Kidney (tissue), 14 donors: ENCODE measurements around the gene ZFP57. TPM values are rescaled to one million over a fixed set of nuclear protein-coding genes. Genes with fewer than 3 reads are reported as not detected.
A peak's percentile ranks its signal among the peaks of the same experiment; 100 is the strongest.

ENCODE experiments used
- DNase-seq, 5 donors: peaks; one replicate each; pipeline ENCODE4 v3.0.0-alpha.2; 2013 to 2020
- FAIRE-seq: peaks from 2 replicates; lab custom pipeline; 2012; peaks lifted over from hg19 to GRCh38; lab: Jason Lieb, UNC
- H3K27ac ChIP-seq, 2 donors: one replicate each; pipeline ENCODE4 v1.7.0; 2013; ENCODE audit warnings: low read depth in 2 of 2, low read length in 2 of 2, inconsistent platforms in 1 of 2
- H3K27me3 ChIP-seq: one replicate; pipeline ENCODE4 v1.7.1; 2013; ENCODE audit warnings: low read length, inconsistent platforms; ENCODE audit not compliant: control insufficient read depth, insufficient read depth
- H3K36me3 ChIP-seq, 3 donors: one replicate each; pipeline versions ENCODE4 v1.7.0 to v1.7.1; 2013; ENCODE audit warnings: low read length in 3 of 3, control low read depth in 1 of 3, inconsistent platforms in 1 of 3; ENCODE audit not compliant: insufficient read depth in 3 of 3, control insufficient read depth in 2 of 3
- H3K4me1 ChIP-seq, 3 donors: one replicate each; pipeline versions ENCODE4 v1.7.0 to v1.7.1; 2013; ENCODE audit warnings: low read length in 3 of 3, inconsistent platforms in 1 of 3, low read depth in 1 of 3; ENCODE audit not compliant: control insufficient read depth in 2 of 3, insufficient read depth in 2 of 3
- H3K4me3 ChIP-seq, 3 donors: one replicate each; pipeline versions ENCODE4 v1.7.0 to v1.8.1; 2013; ENCODE audit warnings: low read length in 3 of 3, control low read depth in 1 of 3, inconsistent platforms in 1 of 3
- H3K9ac ChIP-seq, 3 donors: one replicate each; pipeline versions ENCODE4 v1.7.0 to v1.7.1; 2013; ENCODE audit warnings: low read length in 3 of 3, control low read depth in 1 of 3, inconsistent platforms in 1 of 3
- H3K9me3 ChIP-seq, 3 donors: one replicate each; pipeline versions ENCODE4 v1.7.0 to v1.7.1; 2013; ENCODE audit warnings: low read length in 3 of 3, control low read depth in 1 of 3, inconsistent platforms in 1 of 3; ENCODE audit not compliant: control insufficient read depth in 2 of 3, insufficient read depth in 1 of 3
- CTCF ChIP-seq: IDR thresholded peaks from 3 replicates; pipeline ENCODE4 v1.5.1; 2012; ENCODE audit warnings: mild to moderate bottlenecking, moderate library complexity, borderline replicate concordance; ENCODE audit not compliant: insufficient read depth; ENCODE audit errors: extremely low read depth
- intact Hi-C: fragments of 100-400 bp; cut with DNase I; formaldehyde crosslinking; loops from one replicate; pipeline ENCODE4 v1.11.1; 2022
- polyA plus RNA-seq: library from polyadenylated mRNA; stranded (reverse); fragments of 350-450 nt; fragmentation: Illumina TruSeq; extraction: RNeasy Lipid Tissue Mini Kit (QIAGEN cat#74804); gene quantifications from one replicate; pipeline ENCODE4 v1.2.3, GENCODE V29; 2014; ENCODE audit warnings: low read depth, low replicate concordance; ENCODE audit not compliant: insufficient read depth
- total RNA-seq: library from RNA; stranded (reverse); fragmentation: NEBNext Ultra II Directional; extraction: Animal tissue kit (Norgen Biotek cat#: 25700); gene quantifications from one replicate; pipeline ENCODE4 v1.2.1, GENCODE V29; 2021
- donor health status: control.
- donor health status: control.
- donor health status: control.
- donor health status: control.
- donor health status: control.
- donor health status: DM: yes; HTN: yes; CAD: no.
- donor health status: Normal renal cell carcinoma (clear cell type).

Gene ZFP57
- total and polyA plus RNA-seq, 2 donors from 2014 or later: 1.1 TPM; not detected in 1

GRCh38 chr6:29651413-29652197 lies 29.3 kb downstream of the ZFP57 start:
- Histone ChIP-seq H3K9ac (no peak overlapping the region), H3K4me1 (peaks cover 0 to 9% (median 4%) of the 10 kb centered on the region in 3 donors), H3K9me3 (no peaks in the 10 kb centered on the region), H3K27me3 (no peaks in the 10 kb centered on the region), H3K36me3 (no peaks in the 10 kb centered on the region), H3K27ac (no peak overlapping the region), H3K4me3 (no peak overlapping the region)
- peak; percentile 36 for TF ChIP-seq CTCF
- peak in 1 of 5 donors; percentile 25 for DNase-seq
- intact Hi-C loops: no loop called here
- FAIRE-seq: peak; percentile 63

GRCh38 chr6:29649701-29650673 lies 31.0 kb downstream of the ZFP57 start:
- H3K36me3 ChIP-seq: no peaks in the 10 kb centered on the region
- intact Hi-C loops: no loop called here
- H3K27ac ChIP-seq: peak overlapping the region; percentile 92 to 98
- no peaks in the 10 kb centered on the region for H3K27me3 ChIP-seq
- no peaks in the 10 kb centered on the region for H3K9me3 ChIP-seq
- peak overlapping the region; percentile 80 to 100 (median 82) for H3K4me3 ChIP-seq
- peak; percentile 95 for TF ChIP-seq CTCF
- DNase-seq: peak; percentile 97 to 99 (median 98)
- H3K9ac ChIP-seq: peak overlapping the region; percentile 63 to 99 (median 80)
- peak; percentile 93 for FAIRE-seq
- peaks cover 0 to 9% (median 4%) of the 10 kb centered on the region in 3 donors for H3K4me1 ChIP-seq

- H3K9ac ChIP-seq: no peak overlapping the region
- H3K9me3 ChIP-seq: no peaks in the 10 kb centered on the region
- no peaks in the 10 kb centered on the region for H3K27me3 ChIP-seq
- peak; percentile 40 for TF ChIP-seq CTCF
- peak in 1 of 5 donors; percentile 50 for DNase-seq
- peaks cover 0 to 9% (median 4%) of the 10 kb centered on the region in 3 donors for H3K4me1 ChIP-seq
- H3K4me3 ChIP-seq: no peak overlapping the region
- FAIRE-seq: no peak
- H3K27ac ChIP-seq: no peak overlapping the region
- H3K36me3 ChIP-seq: no peaks in the 10 kb centered on the region
- intact Hi-C loops: no loop called here
Observed at GRCh38 chr6:29647927-29648642, 32.9 kb downstream of the ZFP57 start.
